ENCODE measurements around the gene ATP6V0C. TPM values are rescaled to one million over a fixed set of nuclear protein-coding genes. Genes with fewer than 3 reads are reported as not detected.

The ATP6V0C gene
- total and polyA plus RNA-seq, 2 experiments from 2014 or later, result 81.4 to 375 TPM

DNA sequence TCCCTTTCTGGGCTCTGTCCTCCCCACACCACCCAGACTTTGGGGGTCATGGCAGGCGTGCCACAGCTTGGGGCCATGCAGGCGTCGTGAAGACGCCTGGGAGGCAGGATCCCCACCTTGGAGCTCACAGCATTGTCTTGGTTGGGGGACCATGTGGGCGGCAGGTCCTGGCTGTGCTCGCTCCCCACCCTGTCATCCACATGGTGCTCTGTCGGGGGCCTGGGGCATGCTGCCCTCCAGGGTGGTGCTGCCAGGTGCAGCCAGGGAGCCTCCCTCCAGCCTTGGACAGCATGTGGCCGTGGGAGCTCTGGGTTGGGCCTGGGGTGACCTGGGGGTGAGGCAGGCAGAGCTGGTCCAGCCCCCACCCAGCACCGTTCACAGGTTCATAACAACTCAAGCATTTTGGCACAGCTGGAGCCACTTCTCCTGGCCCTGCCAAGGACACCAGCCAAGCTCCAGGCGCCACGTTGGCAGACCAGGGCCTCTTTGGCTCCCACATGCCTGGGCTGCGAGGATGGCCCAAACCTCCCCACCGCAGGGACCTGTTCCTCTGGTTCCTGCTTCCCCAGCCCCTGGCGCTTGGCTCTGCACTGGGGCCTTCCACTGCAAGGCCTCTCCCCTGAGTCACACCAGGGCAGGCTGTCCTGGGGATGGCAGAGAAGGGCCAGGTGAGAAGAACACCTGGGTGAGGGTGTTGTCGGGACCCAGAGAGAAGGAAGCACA is 15.1 kb upstream of the ATP6V0C start:
- no peak for DNase-seq (ENCODE audit: low spot score)
- H3K4me1 ChIP-seq (ENCODE audit: insufficient read depth), result peaks cover 13% of the 10 kb centered on the region
- no peaks in the 10 kb centered on the region for H3K27me3 ChIP-seq
- H3K27ac ChIP-seq, result no peak overlapping the region
- H3K4me2 ChIP-seq, result no peak overlapping the region
- H3K9me2 ChIP-seq (replicated peaks; ENCODE audit: insufficient read depth), result no peaks in the 10 kb centered on the region
- H4K20me1 ChIP-seq (ENCODE audit: insufficient read depth, poor library complexity, severe bottlenecking), result no peaks in the 10 kb centered on the region
- H2AFZ ChIP-seq, result no peak overlapping the region
- H3K4me3 ChIP-seq, result no peak overlapping the region
- peaks cover 8% of the 10 kb centered on the region for H3K79me2 ChIP-seq
- WGBS (ENCODE audit: low lambda C conversion rate, missing lambda C conversion rate), result 94% methylated on average over 15 of the region's 15 CpGs
- no peaks in the 10 kb centered on the region for H3K9me3 ChIP-seq (ENCODE audit: low read depth)
- TF ChIP-seq EZH2 (IDR thresholded peaks at IDR 0.05; ENCODE audit: borderline replicate concordance), result no peak
- TF ChIP-seq EZH2phosphoT487 (IDR thresholded peaks at IDR 0.05; ENCODE audit: low read depth, severe bottlenecking, unreplicated experiment), result no peak
- TF ChIP-seq CTCF (IDR thresholded peaks at IDR 0.05; ENCODE audit: poor library complexity), result no peak
- H3K36me3 ChIP-seq (replicated peaks; ENCODE audit: insufficient read depth, low read depth), result no peaks in the 10 kb centered on the region

DNA sequence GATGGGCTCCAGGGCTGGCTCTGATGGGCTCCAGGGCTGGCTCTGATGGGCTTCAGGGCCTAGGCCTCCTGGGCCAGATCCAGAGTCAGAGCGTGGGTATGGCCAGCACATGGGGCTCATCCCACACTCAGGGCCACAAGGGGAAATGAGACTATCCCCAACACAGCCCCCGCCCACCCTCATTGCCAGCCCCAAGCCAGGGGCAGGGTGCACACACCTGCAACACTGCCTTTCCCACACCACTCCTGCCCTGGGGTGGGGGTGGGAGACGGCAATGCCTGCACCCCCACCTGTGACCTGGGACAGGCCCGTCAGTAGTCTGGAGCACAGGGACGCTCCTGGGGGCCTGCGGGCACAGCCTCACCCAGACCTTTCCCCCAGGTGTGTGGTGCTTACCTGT is 14.3 kb upstream of the ATP6V0C start:
- no peaks in the 10 kb centered on the region for H3K36me3 ChIP-seq (replicated peaks; ENCODE audit: insufficient read depth, low read depth)
- H4K20me1 ChIP-seq (ENCODE audit: insufficient read depth, poor library complexity, severe bottlenecking), result no peaks in the 10 kb centered on the region
- H3K4me1 ChIP-seq (ENCODE audit: insufficient read depth), result peaks cover 13% of the 10 kb centered on the region
- H3K27me3 ChIP-seq, result no peaks in the 10 kb centered on the region
- no peak overlapping the region for H3K27ac ChIP-seq
- H2AFZ ChIP-seq, result no peak overlapping the region
- H3K79me2 ChIP-seq, result peaks cover 2% of the 10 kb centered on the region
- DNase-seq (ENCODE audit: low spot score), result no peak
- H3K4me3 ChIP-seq, result no peak overlapping the region
- H3K9me3 ChIP-seq (ENCODE audit: low read depth), result no peaks in the 10 kb centered on the region
- TF ChIP-seq EZH2phosphoT487 (IDR thresholded peaks at IDR 0.05; ENCODE audit: low read depth, severe bottlenecking, unreplicated experiment) (no peak), EZH2 (IDR thresholded peaks at IDR 0.05; ENCODE audit: borderline replicate concordance) (no peak), CTCF (IDR thresholded peaks at IDR 0.05; ENCODE audit: poor library complexity) (no peak)
- H3K4me2 ChIP-seq, result no peak overlapping the region
- H3K9me2 ChIP-seq (replicated peaks; ENCODE audit: insufficient read depth), result no peaks in the 10 kb centered on the region
- 86% methylated on average over 5 of the region's 6 CpGs for WGBS (ENCODE audit: low lambda C conversion rate, missing lambda C conversion rate)

GRCh38 chr16:2499890-2500429 is 13.8 kb upstream of the ATP6V0C start:
- Histone ChIP-seq H4K20me1 (ENCODE audit: insufficient read depth, poor library complexity, severe bottlenecking) (no peaks in the 10 kb centered on the region), H2AFZ (no peak overlapping the region), H3K27ac (no peak overlapping the region), H3K36me3 (replicated peaks; ENCODE audit: insufficient read depth, low read depth) (no peaks in the 10 kb centered on the region), H3K79me2 (no peaks in the 10 kb centered on the region), H3K9me2 (replicated peaks; ENCODE audit: insufficient read depth) (no peaks in the 10 kb centered on the region), H3K4me2 (no peak overlapping the region), H3K4me3 (no peak overlapping the region), H3K4me1 (ENCODE audit: insufficient read depth) (peaks cover 13% of the 10 kb centered on the region), H3K9me3 (ENCODE audit: low read depth) (no peaks in the 10 kb centered on the region), H3K27me3 (no peaks in the 10 kb centered on the region)
- no peak for DNase-seq (ENCODE audit: low spot score)
- TF ChIP-seq CTCF (IDR thresholded peaks at IDR 0.05; ENCODE audit: poor library complexity), result no peak
- TF ChIP-seq EZH2 (IDR thresholded peaks at IDR 0.05; ENCODE audit: borderline replicate concordance), result no peak
- TF ChIP-seq EZH2phosphoT487 (IDR thresholded peaks at IDR 0.05; ENCODE audit: low read depth, severe bottlenecking, unreplicated experiment), result no peak
- 96% methylated on average over 16 of the region's 29 CpGs for WGBS (ENCODE audit: low lambda C conversion rate, missing lambda C conversion rate)
